Kidney capillary endothelial cell (primary cell): Measurements from ENCODE around the gene GHR.

Source experiments
- DNase-seq: peaks from one replicate; pipeline ENCODE4 v3.0.0-alpha.2; 2018; ENCODE audit warnings: low spot score

The GHR gene

DNA sequence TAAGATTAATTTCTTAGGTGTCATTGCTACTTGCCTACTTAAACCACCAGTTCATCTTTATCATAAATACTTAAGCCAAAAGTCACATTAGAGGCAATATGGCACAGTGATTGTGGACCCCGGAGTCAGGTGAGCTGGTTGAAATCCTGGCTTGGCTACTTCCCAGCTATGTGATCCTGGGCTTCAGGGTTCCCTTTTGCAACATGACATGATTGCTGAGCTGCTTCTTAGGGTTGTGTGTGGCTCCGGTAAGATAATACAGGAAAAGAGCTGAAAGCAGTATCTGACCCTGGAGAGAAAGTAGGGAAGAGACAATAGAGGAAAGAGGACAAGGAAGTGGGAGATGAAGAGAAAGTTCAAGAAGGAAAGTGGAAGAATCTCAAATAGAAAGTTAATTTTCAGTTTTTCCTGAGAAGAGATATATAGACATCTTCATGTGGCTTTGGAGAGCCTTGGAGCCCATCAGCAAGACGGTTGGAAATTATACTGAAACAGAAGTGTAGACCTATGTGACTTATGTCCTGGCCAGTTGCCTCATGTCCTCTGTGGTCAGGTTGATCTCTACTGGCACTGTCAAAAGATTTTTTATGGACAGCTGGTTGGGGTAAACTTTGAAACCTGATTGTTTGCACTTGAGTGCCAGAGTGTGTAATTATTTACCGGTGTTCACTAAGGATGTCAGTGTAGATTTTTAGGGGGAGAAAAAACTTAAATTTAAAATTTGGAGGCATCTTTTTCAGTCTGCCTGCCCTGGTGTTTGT, 93.2 kb downstream of the GHR start:
- DNase-seq = no peak

DNA sequence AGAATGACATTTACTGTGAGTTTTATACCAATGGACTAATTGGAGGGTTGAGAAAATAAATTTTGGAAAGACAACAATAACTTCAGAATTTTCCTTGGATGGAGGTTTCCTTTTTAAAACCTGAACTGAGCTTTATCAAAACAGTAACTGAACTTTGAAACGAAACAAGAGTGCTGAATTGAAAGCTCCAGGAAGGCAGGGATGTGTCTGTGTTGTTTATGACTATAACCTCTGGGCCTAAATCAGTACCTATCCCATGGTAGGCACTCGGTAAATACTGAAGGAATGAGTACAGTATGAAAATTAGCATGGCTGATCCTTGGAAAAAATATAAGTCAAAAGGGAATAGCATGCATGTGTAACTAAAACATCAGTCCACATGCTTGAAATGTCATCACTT, 93.9 kb downstream of the GHR start:
- DNase-seq = no peak

DNA sequence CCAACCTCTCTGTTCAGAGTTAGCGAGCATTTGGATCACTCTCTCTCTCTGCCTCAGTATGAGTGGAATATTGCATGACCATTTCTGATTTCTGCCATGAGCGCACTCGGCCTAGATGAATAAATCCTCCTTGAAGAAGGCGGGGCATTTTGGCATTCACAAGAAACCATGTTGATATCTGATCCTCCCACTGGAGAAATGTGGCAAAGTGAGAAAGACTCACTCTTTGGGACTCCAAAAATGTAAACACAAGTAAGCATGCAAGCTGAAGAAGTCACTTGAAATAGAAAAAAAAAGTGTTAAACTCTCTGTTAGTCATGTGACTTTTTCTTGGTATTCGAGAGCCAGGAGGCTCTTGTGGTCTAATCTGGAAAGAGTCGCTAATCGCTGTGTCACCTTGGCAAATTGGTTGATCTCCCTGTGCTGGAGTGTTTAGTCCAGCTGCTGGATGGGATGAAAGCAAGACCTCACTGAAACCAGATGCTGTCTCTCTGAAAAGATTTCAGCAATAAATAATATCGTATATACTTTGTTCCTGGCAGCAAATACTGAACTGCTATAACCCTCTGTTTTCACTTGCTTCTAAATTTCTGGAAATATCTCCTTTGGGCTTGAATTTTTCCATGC, 95.5 kb downstream of the GHR start:
- no peak for DNase-seq

DNA sequence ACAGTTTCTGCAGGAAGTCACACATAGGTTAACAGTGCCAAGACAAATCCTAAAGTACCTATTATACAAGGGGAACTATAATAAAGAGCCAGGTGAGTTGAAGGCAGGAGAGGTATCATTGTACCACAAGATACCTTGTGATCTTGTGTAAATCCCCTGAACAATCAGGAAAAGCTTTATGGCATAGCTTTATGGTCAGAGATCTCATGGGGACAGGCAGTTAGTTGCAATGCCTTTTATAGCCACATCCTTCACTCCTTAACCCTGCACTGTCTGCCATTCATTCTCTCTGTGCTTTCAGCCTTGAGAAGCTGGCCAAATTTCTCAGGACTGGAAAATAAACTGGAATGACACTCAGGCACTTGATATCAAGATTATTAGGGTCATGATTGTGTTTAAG, 97.0 kb downstream of the GHR start:
- no peak for DNase-seq

DNA sequence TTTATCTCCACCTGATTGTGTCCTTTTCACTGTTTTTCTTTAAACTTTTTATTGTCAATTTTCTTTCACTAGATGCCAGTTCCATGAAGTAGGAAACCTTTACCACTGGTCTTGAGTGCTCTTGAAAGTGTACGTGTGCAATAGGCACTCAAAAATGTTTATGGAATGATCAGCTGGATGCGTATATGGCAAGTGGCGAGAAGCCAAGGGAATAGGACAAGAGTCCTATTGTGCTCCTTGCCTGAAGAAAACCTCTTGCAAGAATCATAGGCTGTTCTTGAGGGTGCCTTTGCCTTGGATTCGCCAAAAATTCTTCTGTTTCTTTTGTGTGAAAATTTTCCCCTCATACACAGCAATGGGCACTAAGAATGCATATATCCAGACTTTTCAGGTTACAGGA, 97.7 kb downstream of the GHR start:
- DNase-seq = no peak

DNA sequence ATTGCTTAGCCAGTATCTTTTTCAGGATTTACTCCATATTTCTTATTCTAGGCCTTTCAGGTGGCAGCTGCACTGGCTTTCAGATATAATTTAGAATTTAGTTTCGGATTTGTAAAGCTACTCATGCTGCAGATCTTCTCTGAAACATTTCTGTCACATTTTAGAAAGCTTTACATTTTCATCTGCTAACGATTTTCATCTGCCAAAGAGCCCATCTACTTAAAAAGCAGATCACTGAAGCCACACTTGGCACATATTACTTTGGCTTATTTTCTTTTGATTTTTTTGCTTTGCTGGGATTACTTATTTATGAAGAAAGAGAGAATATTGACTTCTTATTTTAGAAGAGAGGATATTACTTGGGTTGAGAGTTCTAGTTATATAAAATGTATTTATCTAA, 98.2 kb downstream of the GHR start:
- no peak for DNase-seq

DNA sequence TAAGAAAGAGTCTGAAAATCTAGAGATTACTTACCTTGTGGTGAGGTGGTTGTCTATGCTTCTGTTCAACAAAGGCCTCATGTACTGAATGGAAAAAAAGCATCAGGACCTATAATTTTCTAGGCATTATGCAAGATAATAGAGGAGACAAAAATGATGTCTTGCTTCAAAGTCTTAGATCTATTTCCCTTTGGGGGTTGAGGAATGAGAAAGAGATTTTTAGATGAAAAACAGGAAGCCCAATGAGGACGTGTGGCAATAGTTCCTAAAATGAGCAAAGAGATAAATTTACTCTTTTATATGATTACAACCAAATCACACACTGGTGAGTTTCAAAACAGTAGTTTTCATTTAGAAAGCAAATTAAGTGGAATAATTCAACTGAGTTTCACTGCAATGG, 99.5 kb downstream of the GHR start:
- DNase-seq = no peak

DNA sequence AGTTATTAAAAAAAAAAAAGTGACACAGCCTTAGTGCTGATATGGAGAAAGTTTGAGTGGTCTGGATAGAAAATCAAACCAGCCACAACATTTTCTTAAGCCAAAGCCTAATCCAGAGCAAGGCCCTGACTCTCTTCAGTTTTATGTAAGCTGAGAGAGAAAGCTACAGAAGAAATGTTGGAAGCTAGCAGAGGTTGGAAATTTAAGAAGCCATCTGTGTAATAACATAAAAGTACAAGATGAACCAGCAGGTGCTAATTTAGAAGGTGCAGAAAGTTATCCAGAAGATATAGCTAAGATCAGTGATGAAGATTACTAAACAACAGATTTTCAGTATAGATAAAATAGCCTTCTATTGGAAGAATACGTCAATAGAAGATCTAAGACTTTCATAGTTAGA, 102.9 kb downstream of the GHR start:
- DNase-seq = no peak

DNA sequence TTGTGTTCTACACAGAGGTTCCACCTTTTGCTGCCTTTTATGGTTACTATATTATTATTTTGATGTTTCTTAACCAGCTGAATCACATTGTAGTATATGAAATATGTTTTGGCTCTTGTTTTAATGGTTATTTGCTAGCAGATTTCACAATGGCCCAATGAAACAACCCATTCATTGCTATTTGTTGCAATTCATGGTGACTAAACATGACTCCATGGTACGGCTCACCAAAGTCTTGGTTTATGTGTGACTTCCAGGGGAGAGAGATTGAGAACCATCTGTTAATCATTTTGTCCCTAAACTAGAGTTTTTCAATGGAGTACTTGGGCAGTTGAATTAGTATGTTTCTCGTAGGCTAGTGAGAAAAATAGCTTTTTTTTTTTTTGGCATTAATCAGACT, 108.4 kb downstream of the GHR start:
- DNase-seq = no peak

DNA sequence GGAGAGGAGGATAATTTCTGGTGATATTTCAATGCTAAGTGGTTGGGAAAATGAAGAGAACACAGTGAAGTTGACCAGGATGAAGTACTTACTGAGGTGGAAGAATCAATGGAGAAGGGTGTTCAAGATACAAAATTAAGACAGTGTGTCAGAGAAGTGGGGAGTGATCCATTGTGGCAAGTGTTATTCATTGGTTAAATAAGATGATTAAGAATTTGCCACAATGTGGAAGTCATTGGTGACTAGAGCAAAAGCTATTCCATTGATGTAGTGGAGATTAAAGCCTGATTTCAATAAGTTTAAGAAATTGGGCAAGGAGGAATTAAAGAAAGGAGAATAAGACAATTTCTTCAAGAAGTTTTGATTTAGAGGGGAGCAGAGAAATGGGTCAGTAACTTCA, 118.9 kb downstream of the GHR start:
- no peak for DNase-seq

DNA sequence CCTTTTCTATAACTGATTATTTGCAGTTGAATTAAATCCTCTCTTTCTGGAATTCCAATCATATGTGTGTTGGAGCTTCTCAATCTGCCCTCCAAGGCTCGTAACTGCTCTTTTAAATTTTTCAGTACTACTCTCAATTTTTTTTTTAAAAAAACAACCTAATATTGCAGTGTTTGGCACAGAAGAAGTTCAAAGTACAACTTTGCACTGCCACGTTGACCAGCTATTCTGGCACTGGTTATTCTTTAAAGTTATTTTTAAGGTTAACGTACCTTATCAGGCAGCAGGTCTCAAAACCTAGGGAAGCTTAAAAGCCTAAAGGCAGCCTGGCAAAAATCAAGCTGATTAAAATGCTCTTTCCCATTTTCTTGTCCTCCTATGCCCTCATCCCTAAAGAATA, 120.5 kb downstream of the GHR start:
- no peak for DNase-seq

DNA sequence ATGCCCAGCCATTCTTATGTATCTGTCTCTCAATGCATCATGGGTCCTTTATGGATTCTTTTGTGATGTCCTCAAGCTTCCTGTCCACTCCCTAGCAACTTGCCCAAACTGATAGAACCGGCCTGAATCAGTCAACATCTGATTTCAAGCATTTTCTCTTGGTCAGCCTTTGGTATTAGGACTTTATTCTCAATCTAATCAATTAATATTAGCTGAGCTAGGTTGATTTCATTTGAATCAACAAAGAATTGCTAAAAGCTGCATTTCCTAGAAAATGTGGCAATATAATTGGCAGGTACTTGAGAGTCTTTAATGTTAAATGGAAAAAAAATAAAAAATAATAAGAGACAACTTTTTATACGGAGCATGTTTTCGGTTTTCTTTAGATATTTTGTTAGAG, 121.8 kb downstream of the GHR start:
- DNase-seq = no peak

DNA sequence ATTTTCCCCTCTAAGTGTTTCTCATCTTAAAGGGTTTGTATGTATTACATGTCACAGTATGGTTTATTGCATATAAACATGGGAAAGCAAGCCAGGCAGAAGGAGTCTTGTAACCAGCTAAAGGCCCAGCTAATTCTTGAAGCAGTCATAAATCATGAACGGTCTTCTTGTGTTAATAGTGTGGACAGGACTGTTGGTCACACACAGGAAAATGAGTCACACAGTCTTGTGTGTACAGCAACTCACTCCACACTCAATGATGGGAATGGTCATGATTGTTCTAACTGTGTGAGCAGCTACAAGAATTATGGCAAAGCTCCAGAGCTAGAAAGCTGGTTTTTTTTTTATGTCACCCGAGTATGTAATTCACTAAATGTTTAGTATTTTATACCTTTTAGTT, 123.9 kb downstream of the GHR start:
- DNase-seq = peak; percentile 76

DNA sequence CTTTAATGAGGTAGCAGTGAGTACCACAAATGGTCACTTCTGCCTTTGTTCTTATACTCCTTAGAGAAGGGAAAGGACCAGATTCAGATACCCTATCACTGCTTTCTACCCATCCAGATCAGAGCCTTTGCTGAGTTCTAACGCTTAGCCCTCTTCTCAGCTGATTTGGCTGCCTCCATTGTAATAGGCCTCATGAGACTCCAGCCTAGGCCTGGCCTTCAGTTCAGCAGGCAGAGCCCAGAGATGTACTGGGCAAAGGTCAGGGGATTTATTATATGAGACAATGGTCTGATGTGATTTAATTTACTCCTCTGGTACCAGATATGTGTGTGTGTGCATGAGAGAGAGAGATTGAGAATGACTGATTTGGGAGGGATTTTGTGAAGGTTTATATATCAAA, 124.7 kb downstream of the GHR start:
- no peak for DNase-seq

DNA sequence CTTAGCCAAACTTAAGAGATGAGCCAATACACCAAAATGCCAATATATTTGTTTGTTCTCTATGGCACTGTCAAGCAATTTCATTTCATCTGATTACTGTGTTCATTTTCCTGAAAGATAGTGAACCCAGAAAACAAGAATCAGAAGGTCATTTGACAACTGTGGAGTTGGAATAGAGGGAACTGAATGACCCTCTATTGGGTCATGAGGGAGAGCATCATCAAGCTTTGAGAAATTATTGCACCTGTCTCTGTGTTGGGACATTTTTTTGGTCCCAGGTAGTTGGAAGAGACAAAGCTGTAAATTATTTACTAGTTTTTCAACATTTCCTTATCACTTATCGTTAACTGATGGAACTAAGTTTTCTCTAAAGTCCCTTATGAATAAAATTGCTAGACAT, 129.4 kb downstream of the GHR start:
- DNase-seq = no peak

DNA sequence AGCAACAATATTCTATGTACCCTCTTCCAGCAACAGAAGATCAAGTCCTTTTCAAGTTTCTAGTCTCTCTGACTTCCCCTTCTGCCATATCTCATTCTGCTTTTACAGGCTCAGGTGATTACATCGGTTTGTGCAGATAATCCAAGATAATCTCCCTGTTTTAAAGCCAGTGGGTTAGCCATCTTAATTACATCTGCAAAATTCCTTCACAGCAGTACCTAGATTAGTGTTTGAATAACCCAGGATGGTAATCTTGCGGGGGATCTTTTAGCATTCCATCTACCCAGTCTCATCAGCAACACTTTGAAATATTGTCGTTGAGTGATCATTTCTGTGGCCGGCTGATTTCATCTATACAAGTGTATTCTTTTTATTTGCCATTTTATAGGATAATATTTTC, 130.2 kb downstream of the GHR start:
- DNase-seq = no peak

DNA sequence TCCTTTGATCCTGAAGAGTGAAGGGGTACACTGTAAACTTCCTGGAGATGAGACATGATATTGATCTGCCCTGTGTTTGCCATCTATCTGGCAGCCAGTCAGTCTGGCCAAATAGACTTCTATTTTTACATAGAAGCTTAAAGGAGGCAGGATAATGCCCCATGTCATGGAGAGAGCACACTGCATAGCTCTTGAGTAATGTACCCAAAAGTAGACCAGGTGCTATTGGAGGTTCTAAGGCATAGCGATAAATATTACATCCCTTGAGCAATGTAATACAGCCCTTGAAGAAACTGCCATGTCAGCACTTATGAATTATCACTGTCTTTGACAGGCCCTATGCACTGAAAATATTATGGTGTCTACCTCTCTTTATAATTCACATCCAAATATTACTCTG, 131.8 kb downstream of the GHR start:
- no peak for DNase-seq

DNA sequence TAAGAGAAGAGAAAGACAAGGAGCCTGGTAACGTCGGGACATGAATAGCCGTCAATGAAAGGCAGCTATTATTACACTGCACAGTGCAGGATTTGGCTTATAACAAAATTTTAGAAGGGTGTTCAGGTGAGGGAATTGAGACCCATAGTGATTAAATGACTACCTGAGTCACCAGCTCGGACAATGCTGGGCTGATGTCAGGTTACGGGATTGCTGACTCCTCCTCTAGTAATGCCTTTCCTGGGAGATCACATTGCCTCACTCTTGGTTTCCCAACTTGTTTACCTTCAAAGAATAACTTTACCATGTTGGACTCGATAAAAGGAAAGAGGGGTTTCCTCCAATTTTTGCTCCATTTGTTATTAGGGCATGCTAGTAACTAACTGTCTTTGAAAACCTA, 132.6 kb downstream of the GHR start:
- DNase-seq = no peak

DNA sequence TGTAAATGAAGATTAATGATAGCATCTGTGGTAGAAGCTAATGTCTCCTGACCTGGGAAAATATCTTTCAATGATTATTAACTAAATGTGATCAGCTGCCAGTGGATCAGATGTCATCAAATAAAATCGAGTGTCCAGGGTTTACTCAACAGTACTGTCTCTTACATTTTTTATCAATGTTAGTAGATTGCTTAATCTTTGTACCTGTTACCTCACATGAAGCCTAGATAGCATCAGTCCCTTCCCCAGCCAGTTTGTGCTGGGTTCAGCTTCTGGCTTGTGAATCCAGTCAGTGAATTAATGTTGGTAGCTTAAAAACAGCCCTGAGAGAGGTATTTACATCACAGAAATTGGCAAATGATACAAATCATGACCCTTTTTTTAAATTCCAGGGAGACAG, 134.4 kb downstream of the GHR start:
- DNase-seq = no peak

DNA sequence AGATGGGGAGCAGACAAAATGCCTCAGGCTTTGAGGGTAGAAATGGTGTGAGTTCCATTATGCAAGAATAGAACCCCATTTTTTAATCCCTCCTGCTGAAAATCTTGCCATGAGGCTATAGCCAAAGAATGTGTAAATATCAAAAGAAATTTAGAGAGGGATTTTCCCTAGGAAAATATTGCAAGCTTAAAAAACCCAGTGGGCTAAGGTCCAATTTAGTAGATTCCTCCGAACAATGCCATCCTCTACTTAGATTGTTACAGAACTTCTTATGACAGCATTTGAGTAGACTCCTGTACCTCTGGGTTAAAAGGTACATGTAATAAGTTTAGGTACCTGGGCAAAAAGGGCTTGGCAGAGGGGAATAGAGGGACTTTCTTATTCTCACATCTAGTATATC, 138.4 kb downstream of the GHR start:
- no peak for DNase-seq

DNA sequence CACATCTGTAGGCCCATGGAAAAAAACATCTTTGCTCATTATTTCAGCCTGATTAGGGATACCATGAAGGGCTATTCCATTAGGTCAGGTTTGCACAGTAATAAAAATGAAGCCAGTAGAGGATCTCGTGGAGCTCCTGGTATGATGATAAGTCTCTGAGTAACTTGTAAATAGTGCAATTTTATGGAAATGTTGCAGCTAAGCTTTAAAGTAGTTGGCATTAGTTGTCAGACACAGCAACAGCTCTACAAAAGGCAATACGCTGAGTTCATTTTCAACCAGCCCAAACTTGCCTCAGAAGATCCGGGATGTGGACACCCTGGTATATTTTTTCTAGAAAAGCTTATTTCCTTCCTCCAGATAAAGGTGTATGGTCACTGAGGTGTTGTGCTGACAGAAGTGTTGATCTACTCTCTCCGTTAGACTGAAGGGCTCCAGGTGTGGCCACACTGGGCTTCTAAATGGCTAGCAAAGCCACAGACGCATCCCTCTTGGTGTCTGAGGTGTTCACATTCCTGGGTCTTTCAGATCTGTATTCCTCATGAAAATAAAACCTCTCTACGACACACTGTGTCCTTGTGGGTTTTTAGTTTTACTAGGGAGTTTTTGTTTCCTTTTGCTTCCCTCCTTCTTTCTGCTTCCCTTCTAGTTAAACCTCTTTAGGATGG, 141.6 kb downstream of the GHR start:
- DNase-seq = no peak

DNA sequence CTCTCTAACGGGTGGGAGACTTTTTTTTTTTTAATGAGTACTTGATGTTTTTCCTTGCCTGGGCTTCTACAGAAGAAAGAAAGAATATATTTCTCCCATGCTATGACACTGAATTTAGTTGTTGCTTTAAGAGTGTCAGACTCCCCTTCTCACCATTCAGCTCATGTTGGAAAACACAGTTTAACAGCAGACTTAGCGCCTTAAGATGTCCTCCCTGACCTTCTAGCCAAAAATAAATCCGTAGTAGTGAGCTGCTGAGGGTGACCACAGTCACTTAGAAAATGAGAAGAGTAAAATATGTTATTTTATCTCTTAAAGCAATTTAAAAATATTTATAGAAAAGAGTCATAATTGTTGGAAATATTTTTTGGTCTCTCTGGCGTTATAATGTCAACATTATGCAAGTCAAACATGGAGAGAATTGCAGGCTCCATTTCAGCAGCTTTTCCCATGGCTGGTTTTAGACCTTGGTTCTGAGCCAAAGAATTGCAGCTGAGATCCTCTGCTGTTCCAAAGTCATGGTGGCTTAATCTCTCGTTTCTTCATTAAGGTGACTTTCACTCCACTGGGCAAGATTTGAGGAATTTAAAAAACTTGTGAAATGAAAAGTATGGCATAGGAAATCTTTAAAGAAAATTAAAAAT, 143.5 kb downstream of the GHR start:
- no peak for DNase-seq

DNA sequence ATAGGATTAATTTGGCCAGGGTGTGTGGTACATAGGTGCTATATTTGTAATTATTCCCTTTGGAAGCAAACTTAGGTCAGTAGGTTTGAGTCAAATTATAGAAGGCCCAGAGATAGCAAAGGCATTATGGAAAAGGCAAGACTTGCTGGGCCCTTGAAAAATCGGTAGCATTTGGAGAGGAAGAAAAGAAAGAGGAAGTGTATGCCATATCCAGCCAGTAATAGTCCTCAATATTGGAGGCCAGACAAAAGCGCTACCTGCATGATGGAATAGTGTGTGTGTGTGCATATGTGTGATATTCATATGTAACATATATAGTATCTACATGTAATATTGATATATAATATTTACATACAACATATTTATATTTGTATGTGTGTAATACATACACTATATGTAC, 146.1 kb downstream of the GHR start:
- no peak for DNase-seq
